ENCODE results near the gene SNAPC2.
A peak's percentile ranks its signal among the peaks of the same experiment; 100 is the strongest.

The SNAPC2 gene

GRCh38 chr19:7941895-7942596 lies 21.9 kb downstream of the SNAPC2 start:
- H3K4me3 ChIP-seq (ENCODE audit: low read depth, low read length), result peak overlapping the region; percentile 85
- TF ChIP-seq CTCF (IDR thresholded peaks at IDR 0.05; ENCODE audit: control insufficient read depth, extremely low read depth, insufficient read depth), result no peak
- no peak for DNase-seq (ENCODE audit: low read depth)

GRCh38 chr19:7942981-7943443 lies 22.9 kb downstream of the SNAPC2 start:
- no peak for TF ChIP-seq CTCF (IDR thresholded peaks at IDR 0.05; ENCODE audit: control insufficient read depth, extremely low read depth, insufficient read depth)
- peak overlapping the region; percentile 85 for H3K4me3 ChIP-seq (ENCODE audit: low read depth, low read length)
- DNase-seq (ENCODE audit: low read depth), result no peak

- DNase-seq (ENCODE audit: low read depth), result peak; percentile 99
- no peak for TF ChIP-seq CTCF (IDR thresholded peaks at IDR 0.05; ENCODE audit: control insufficient read depth, extremely low read depth, insufficient read depth)
Observed at GRCh38 chr19:7943444-7944176, 23.5 kb downstream of the SNAPC2 start, which contains the start of gene TIMM44. TIMM44 (minus strand) TSS chr19:7943666; CDS start chr19:7943651, 15 bp downstream.

GRCh38 chr19:7944177-7944761 lies 24.1 kb downstream of the SNAPC2 start:
- TF ChIP-seq CTCF (IDR thresholded peaks at IDR 0.05; ENCODE audit: control insufficient read depth, extremely low read depth, insufficient read depth), result peak; percentile 79
- peak; percentile 84 for DNase-seq (ENCODE audit: low read depth)
- peak overlapping the region; percentile 85 for H3K4me3 ChIP-seq (ENCODE audit: low read depth, low read length)

More at GRCh38 chr19:7943444-7944176, 23.5 kb downstream of the SNAPC2 start, which contains the start of gene TIMM44:
- peak within 1 kb of the TSS; percentile 85 for H3K4me3 ChIP-seq (ENCODE audit: low read depth, low read length)

- no peak for TF ChIP-seq CTCF (IDR thresholded peaks at IDR 0.05; ENCODE audit: control insufficient read depth, extremely low read depth, insufficient read depth)
- no peak for DNase-seq (ENCODE audit: low read depth)
- H3K4me3 ChIP-seq (ENCODE audit: low read depth, low read length), result no peak overlapping the region
Observed at GRCh38 chr19:7947939-7948338, 27.8 kb downstream of the SNAPC2 start.

- no peak overlapping the region for H3K4me3 ChIP-seq (ENCODE audit: low read depth, low read length)
- no peak for DNase-seq (ENCODE audit: low read depth)
- TF ChIP-seq CTCF (IDR thresholded peaks at IDR 0.05; ENCODE audit: control insufficient read depth, extremely low read depth, insufficient read depth), result no peak
Observed at GRCh38 chr19:7953060-7953459, 32.9 kb downstream of the SNAPC2 start.

Data from LNCaP clone FGC (cell line).